HEK293 (cell line): ENCODE data around the gene CENPP.

Experiments used
- ZBTB21 ChIP-seq: fragments of 450-650 bp; formaldehyde crosslinking; IDR thresholded peaks from 2 replicates; pipeline ENCODE4 v1.5.1; 2017; ENCODE audit warnings: missing biosample characterization, missing genetic modification characterization
- ZNF221 ChIP-seq: fragments of 450-650 bp; formaldehyde crosslinking; IDR thresholded peaks from 2 replicates; pipeline ENCODE4 v1.5.1; 2017; ENCODE audit warnings: missing biosample characterization, missing genetic modification characterization, borderline replicate concordance
- ZNF223 ChIP-seq: fragments of 450-650 bp; formaldehyde crosslinking; IDR thresholded peaks from 2 replicates; pipeline ENCODE4 v1.5.1; 2016; ENCODE audit warnings: missing biosample characterization, missing genetic modification characterization
- ZNF248 ChIP-seq: fragments of 450-650 bp; formaldehyde crosslinking; IDR thresholded peaks from 2 replicates; pipeline ENCODE4 v1.5.1; 2017; ENCODE audit warnings: missing biosample characterization, missing genetic modification characterization
- ZNF274 ChIP-seq, 2 experiments: fragments of 200-500 bp in 1 of 2; fragments of 450-650 bp in 1 of 2; sonication (Bioruptor generic) in 1 of 2; formaldehyde crosslinking in 1 of 2; IDR thresholded peaks; 2 replicates each; pipeline versions ENCODE4 v1.5.1 to v1.6.1; 2014 to 2016; ENCODE audit warnings: borderline replicate concordance in 1 of 2, inconsistent platforms in 1 of 2, low read length in 1 of 2, missing biosample characterization in 1 of 2, missing genetic modification characterization in 1 of 2
- ZNF549 ChIP-seq: fragments of 450-650 bp; IDR thresholded peaks from 2 replicates; pipeline ENCODE4 v1.5.1; 2018; ENCODE audit warnings: missing biosample characterization, missing genetic modification characterization, mild to moderate bottlenecking, inconsistent platforms, moderate library complexity
- ZNF830 ChIP-seq: fragments of 450-650 bp; IDR thresholded peaks from 2 replicates; pipeline ENCODE4 v1.5.0; 2018; ENCODE audit warnings: missing biosample characterization, missing genetic modification characterization, low read depth, mild to moderate bottlenecking, moderate library complexity
- TF ChIP-seq, protein P1 (sequence below): fragments of 450-650 bp; formaldehyde crosslinking; IDR thresholded peaks from 2 replicates; pipeline ENCODE4 v1.5.1; 2016; ENCODE audit warnings: missing biosample characterization, missing genetic modification characterization
- TF ChIP-seq, protein P2 (sequence below): fragments of 450-650 bp; formaldehyde crosslinking; IDR thresholded peaks from 2 replicates; pipeline ENCODE4 v1.5.1; 2016; ENCODE audit warnings: missing biosample characterization, missing genetic modification characterization, low read depth

DNA sequence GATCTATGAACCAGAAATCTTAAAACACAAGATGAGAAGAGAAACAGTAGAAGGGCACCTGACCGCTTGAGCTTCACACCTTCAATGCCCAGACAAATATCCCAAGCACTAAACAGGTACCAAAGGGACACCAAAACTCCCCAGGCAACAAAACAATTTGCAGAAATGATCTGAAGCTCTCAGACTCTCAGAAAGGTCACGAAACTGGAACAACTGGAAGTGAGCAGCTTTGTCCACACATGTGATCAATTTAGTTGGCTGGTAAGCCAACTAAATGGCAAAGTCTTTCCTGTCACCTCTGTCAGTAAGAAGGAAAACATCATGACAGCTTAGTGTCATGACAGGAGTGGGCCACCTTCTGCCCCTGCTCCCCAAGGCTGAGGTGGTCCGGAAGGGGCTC lies 340.1 kb downstream of the CENPP start:
- TF ChIP-seq ZNF830 (tag by site-specific recombination) (no peak), ZNF274 (IDR thresholded peaks at IDR 0.05; ENCODE audit: low read length) (no peak), ZNF274 (tag by site-specific recombination; IDR thresholded peaks at IDR 0.05; ENCODE audit: borderline replicate concordance) (no peak), ZNF248 (no peak), ZBTB21 (tag by site-specific recombination) (no peak), ZNF221 (no peak), ZNF223 (tag by site-specific recombination) (no peak), ZNF549 (tag by site-specific recombination) (no peak)
- TF ChIP-seq, protein P1, sequence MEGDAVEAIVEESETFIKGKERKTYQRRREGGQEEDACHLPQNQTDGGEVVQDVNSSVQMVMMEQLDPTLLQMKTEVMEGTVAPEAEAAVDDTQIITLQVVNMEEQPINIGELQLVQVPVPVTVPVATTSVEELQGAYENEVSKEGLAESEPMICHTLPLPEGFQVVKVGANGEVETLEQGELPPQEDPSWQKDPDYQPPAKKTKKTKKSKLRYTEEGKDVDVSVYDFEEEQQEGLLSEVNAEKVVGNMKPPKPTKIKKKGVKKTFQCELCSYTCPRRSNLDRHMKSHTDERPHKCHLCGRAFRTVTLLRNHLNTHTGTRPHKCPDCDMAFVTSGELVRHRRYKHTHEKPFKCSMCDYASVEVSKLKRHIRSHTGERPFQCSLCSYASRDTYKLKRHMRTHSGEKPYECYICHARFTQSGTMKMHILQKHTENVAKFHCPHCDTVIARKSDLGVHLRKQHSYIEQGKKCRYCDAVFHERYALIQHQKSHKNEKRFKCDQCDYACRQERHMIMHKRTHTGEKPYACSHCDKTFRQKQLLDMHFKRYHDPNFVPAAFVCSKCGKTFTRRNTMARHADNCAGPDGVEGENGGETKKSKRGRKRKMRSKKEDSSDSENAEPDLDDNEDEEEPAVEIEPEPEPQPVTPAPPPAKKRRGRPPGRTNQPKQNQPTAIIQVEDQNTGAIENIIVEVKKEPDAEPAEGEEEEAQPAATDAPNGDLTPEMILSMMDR (tag by site-specific recombination) = no peak
- TF ChIP-seq, protein P2, sequence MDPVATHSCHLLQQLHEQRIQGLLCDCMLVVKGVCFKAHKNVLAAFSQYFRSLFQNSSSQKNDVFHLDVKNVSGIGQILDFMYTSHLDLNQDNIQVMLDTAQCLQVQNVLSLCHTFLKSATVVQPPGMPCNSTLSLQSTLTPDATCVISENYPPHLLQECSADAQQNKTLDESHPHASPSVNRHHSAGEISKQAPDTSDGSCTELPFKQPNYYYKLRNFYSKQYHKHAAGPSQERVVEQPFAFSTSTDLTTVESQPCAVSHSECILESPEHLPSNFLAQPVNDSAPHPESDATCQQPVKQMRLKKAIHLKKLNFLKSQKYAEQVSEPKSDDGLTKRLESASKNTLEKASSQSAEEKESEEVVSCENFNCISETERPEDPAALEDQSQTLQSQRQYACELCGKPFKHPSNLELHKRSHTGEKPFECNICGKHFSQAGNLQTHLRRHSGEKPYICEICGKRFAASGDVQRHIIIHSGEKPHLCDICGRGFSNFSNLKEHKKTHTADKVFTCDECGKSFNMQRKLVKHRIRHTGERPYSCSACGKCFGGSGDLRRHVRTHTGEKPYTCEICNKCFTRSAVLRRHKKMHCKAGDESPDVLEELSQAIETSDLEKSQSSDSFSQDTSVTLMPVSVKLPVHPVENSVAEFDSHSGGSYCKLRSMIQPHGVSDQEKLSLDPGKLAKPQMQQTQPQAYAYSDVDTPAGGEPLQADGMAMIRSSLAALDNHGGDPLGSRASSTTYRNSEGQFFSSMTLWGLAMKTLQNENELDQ (tag by site-specific recombination) = no peak
